HG03520 (cell line): ENCODE measurements around the gene DCPS.
"Not testable (repeated sequence)": the region's sequence is repeated elsewhere in the genome, so short reads cannot be mapped to it uniquely, and the experiment has no call there.

ENCODE experiments used
- ATAC-seq: cut with Tn5 transposase; IDR thresholded peaks from one replicate; pipeline ENCODE4 v1.9.1; 2021; ENCODE audit warnings: mild to moderate bottlenecking, moderate library complexity; ENCODE audit not compliant: unreplicated experiment

Gene DCPS

DNA sequence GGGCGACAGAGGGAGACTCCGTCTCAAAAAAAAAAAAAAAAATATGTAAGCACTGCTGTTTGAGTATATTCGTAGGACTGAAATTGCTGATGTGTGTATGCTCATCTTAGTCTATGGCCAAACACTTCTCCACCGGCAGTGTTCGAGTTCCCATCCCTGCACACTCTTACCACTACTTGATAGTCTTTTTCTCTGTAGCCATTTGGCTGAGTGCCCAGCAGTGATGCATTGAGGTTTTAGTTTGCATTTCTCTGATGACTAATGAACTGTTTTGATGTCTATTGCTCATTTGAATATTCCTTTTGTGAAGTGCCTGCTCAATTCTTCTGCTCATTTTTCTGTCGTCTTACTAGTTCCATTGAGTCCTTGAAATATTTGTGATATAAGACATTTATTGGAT is 19.0 kb upstream of the DCPS start:
- peak; percentile 50 for ATAC-seq

DNA sequence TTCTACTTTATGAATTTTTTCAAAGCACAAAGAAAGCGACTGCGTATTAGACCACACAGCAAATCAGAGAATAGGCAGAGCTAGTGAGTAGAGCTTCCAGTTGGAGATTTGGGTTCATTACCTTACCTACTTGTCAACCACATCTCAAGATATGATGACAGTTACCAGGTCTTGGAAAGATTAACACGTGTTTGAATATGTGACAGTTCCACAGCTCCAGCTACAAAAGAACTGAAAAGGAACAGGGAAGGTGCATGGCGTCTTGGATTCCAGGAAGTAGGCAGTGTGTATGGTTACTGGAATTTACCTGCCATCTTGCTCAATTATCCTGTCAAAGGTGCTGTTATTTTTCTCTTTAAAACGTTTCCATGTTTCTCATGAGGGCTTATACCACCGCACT is 15.6 kb upstream of the DCPS start:
- no peak for ATAC-seq

GRCh38 chr11:126290887-126291286 is 13.0 kb upstream of the DCPS start:
- no peak for ATAC-seq

- ATAC-seq, result no peak
These were observed 10.1 kb upstream of the DCPS start for GRCh38 chr11:126293726-126294125.

- ATAC-seq, result no peak
These were observed 6.9 kb upstream of the DCPS start for GRCh38 chr11:126297004-126297403.

GRCh38 chr11:126304457-126305075 is 706 bp downstream of the DCPS start:
- peak; percentile 36 for ATAC-seq

DNA sequence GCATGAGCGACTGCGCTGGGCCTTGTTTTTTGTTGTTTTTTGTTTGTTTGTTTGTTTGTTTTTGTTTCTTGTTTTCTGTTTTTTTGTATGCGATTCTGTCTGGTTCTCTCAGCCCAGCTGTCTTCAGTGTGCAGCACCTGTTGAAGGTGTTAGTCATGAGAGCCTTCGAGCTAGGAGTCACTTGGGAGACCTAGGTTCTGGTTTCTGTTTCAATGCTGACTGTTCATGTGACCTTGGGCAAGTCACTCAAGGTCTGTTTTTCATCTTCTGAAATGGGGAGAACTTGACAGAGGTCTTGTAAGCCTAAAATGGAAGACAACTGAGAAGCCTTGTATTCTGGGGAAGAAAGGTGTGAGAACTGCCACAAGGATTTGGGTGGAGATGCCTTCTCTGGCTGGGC is 1.8 kb downstream of the DCPS start:
- peak; percentile 49 for ATAC-seq

DNA sequence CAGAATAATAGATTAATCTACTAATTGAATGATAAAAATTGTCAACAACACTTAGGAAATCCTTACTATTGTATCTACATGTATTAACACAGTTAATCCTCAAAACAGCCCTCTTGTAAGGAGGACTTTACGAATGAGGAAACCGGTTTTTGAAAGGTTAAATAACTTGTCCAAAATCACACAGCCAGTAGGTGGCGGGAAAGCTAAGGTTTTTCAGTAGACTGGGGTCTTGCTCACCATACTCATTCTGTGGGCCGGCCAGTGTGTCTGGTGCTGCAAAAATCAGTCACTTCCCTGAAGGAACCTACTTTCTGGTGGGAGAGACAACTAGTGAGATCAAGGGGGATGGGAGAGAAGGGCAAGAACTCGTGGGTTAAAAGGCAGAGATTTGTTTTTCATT is 3.8 kb downstream of the DCPS start:
- no peak for ATAC-seq

DNA sequence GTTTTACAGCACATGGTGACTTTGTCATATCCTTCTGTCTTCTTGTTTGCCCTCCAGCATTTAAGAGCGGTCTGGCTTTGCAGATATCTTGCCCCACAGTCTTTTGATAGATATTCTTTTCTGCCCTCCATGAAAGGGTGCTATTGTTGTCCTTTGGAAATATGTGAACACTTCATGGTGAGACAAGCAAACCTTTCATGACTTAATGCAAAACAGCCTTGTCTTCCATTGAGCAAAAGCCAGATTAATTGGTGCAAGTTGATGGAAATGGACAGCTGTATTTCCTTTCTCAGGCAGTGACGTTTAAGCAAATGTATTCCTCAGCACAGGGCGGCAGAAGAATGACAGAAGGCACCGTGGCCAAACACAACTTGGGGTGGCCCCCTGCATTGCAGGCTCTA is 4.4 kb downstream of the DCPS start:
- no peak for ATAC-seq

DNA sequence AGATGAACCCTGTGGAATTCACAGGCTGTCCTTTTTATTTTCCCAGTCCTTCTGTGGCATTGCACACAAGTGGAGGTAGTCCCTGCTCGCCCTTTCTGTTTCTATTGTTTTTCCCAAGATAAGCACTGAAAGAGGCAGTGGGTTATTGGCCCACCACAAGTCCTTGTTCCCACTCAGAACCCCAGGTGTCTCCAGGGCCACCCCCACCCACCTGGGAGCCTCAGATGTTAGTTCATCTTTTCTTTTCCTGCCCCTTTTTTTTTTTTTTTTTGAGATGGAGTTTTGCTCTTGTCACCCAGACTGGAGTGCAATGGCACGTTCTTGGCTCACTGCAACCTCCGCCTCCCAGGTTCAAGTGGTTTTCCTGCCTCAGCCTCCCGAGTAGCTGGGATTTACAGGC is 4.9 kb downstream of the DCPS start:
- ATAC-seq, result not testable (repeated sequence)

- ATAC-seq, result peak; percentile 42
These were observed 6.5 kb downstream of the DCPS start for GRCh38 chr11:126310200-126310991.

GRCh38 chr11:126310992-126311310 is 7.1 kb downstream of the DCPS start:
- no peak for ATAC-seq

DNA sequence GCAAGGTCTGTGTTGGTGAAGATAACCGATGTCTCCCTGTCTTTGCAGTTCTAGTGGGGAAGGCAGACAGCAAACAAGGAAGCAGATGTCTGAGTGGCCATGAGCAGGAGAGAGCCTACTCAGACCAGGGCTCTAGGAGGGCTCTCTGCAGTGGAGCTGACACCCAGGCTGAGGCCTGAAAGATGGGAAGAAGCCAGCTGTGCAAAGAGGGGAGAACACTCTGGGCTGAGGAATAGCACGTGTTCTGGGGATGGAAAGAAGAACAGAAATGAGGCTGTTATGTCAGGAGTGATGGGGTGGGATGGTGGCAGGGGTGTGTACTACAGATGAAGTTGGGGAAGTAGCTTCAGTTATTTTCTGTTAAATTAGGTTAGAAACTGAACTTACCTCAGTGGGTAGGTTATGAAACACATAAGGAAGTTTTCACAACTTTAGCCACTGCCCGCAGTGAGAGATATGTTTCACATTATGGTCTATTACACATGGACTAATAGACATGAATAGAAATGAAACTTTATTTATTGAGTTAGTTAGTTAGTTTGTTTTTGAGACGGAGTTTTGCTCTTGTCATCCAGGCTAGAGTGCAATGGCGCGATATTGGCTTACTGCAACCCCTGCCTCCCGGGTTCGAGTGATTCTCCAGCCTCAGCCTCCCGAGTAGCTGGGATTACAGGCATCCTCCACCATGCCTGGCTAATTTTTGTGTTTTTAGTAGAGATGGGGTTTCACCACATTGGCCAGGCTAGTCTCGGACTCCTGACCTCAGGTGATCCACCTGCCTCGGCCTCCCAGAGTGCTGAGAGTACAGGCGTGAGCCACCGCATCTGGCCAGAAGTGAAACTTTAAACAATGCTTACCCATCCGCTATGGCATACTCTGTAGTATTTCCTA is 7.8 kb downstream of the DCPS start:
- ATAC-seq, result peak; percentile 60

- ATAC-seq, result no peak
These were observed 9.1 kb downstream of the DCPS start for GRCh38 chr11:126312961-126313360.

GRCh38 chr11:126313826-126314225 is 10.0 kb downstream of the DCPS start:
- ATAC-seq, result no peak

DNA sequence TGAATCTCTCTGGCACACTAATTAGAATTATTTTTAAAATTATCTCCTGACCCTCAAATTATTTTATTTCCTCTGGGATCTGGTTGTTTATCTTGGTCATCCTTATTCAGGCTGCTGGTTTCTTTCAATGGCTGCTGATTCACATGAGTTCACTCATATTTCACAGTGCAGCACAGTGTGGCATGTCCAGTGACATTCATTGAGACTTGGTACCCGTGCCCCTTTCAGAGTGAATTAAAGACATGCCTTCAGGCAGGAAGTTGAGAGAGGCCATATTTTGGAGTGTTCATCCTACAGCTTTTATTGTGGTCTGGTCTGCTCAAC is 13.5 kb downstream of the DCPS start:
- no peak for ATAC-seq

GRCh38 chr11:126317756-126318573 is 14.1 kb downstream of the DCPS start:
- ATAC-seq, result peak; percentile 11

DNA sequence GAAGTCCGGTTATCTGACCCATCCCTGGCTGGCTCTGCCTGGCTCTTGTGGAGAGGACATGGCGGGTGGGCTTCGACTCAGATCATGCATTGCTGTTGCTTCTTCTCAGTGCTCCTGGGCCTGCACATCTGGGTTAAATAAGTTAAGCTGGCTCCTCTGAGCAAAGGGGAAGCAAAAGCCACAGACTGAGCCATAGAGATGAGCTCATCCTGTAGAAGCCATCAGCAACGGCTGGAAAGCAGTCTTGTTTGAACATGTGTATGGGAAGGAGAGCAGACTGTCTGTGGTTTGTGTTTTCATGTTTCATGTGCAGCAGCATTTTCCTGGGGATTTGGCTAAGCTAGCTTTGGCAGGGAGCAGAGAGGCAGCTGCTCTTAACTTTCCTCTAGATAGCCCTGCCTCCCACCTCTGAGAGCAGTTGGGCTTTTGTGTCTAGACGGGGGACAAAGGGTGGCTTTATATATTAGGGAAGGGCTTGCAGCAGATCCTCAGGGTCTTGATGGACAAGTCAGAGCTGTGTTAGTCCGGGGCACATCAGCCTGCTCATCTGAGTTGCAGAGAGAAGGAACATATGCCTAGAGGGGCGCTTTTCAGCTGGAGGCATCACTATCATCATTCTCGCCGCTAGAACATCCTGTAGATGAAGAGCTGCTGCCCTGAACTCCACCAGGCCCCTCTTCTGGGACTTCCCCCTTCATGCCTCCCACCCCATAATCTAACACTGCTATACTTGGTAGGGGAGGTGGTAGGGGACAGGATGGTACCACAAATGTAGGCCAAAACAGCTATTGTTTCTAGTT is 14.9 kb downstream of the DCPS start:
- ATAC-seq, result peak; percentile 84

GRCh38 chr11:126319374-126319740 is 15.5 kb downstream of the DCPS start:
- ATAC-seq, result no peak

- no peak for ATAC-seq
These were observed 19.1 kb downstream of the DCPS start for GRCh38 chr11:126322996-126323395.
